ENCODE data around the gene FAM217B.

Gene FAM217B

DNA sequence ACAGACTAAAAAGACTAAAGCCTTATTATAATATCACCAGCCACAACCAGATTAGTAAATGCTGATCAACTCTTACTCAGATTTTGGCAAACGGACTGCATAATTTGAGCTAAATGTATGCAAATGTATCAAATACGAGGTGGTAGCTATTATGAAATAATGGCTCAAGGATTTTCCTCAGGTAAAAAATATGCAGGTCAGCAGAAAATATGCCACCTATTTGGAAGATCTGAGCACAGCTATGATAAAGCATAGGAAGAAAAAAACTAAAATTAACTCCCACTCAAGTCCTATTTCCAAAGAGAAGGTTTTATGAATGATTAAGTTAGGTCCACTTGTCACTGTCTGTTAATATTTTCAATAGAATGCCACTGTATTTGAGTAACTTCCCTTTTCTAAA lies 29.1 kb upstream of the FAM217B start:
- no peak overlapping the region for H3K4me3 ChIP-seq (ENCODE audit: low read depth, low read length)
- no peak for DNase-seq (ENCODE audit: low read depth)
- TF ChIP-seq, protein P1, sequence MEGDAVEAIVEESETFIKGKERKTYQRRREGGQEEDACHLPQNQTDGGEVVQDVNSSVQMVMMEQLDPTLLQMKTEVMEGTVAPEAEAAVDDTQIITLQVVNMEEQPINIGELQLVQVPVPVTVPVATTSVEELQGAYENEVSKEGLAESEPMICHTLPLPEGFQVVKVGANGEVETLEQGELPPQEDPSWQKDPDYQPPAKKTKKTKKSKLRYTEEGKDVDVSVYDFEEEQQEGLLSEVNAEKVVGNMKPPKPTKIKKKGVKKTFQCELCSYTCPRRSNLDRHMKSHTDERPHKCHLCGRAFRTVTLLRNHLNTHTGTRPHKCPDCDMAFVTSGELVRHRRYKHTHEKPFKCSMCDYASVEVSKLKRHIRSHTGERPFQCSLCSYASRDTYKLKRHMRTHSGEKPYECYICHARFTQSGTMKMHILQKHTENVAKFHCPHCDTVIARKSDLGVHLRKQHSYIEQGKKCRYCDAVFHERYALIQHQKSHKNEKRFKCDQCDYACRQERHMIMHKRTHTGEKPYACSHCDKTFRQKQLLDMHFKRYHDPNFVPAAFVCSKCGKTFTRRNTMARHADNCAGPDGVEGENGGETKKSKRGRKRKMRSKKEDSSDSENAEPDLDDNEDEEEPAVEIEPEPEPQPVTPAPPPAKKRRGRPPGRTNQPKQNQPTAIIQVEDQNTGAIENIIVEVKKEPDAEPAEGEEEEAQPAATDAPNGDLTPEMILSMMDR (IDR thresholded peaks at IDR 0.05; ENCODE audit: control insufficient read depth, extremely low read depth, insufficient read depth) = no peak

DNA sequence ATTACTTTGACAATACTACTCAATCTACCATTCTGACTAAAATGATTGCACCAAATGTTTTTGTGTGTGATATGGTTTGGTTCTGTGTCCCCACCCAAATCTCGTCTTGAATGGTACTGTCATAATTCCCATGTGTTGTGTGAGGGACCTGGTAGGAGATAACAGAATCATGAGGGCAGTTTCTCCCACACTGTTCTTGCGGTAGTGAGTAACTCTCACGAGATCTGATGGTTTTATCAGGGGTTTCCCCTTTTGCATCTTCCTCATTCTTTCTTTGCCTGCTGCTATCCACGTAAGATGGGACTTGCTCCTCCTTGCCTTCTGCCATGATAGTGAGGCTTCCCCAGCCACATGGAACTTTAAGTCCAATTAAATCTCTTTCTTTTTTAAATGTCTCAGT lies 27.6 kb upstream of the FAM217B start:
- TF ChIP-seq, protein P1 (IDR thresholded peaks at IDR 0.05; ENCODE audit: control insufficient read depth, extremely low read depth, insufficient read depth) = no peak
- no peak overlapping the region for H3K4me3 ChIP-seq (ENCODE audit: low read depth, low read length)
- DNase-seq (ENCODE audit: low read depth) = no peak

DNA sequence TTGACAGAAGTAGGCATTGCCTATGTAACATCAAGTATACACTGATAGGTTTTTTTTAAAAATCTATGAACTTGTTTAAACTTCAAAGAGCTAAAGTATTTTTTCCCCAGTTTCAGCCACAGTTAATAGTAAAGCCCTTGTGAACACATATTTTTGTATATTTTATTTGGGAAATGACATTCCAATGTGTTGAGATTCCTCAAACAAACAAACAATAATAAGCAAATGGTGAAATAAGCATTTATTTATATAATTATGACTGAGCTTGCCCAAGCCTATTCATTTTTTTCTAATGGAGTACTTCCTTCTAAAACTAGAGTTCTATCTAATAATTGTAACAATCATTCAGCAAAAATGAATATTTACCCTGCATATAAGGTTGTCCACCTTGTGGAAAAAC lies 19.2 kb upstream of the FAM217B start:
- DNase-seq (ENCODE audit: low read depth) = no peak
- no peak overlapping the region for H3K4me3 ChIP-seq (ENCODE audit: low read depth, low read length)
- TF ChIP-seq, protein P1 (IDR thresholded peaks at IDR 0.05; ENCODE audit: control insufficient read depth, extremely low read depth, insufficient read depth) = no peak

DNA sequence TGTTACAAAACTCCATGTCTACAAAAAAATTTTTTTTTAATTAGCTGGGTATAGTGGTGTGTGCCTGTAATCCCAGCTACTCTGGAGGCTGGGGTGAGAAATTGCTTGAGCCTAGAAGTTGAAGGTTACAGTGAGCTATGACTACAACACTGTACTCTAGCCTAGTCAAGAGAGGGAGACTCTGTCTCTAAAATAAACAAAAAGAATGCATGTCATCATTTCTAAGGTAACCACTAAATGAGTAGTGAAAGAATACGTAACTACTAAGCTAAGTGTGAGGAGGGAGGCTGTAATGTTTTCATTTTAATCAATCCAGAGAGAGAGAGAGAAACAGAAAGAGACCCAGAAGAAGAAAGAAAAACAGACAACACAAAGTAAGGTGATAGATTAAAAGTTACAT lies 16.7 kb upstream of the FAM217B start:
- TF ChIP-seq, protein P1 (IDR thresholded peaks at IDR 0.05; ENCODE audit: control insufficient read depth, extremely low read depth, insufficient read depth) = no peak
- H3K4me3 ChIP-seq (ENCODE audit: low read depth, low read length) = no peak overlapping the region
- no peak for DNase-seq (ENCODE audit: low read depth)

DNA sequence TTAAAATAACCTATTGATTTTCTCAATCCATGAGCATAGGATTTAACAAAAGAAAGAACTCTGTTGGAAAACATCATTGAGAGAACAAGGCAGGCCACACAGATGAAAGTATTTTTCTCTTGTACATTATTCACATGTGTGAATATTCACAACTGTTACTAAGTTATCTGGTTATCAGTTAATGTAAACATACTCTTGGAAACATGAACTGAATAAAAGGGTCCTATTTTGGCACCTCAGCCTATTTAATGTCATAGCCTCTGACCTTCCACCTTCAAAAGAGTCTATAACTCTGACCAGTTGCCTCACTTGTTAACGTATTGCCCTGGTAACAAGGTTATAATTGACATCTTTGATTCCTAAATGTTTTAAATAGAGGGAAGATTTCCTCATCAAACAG lies 14.8 kb upstream of the FAM217B start:
- TF ChIP-seq, protein P1 (IDR thresholded peaks at IDR 0.05; ENCODE audit: control insufficient read depth, extremely low read depth, insufficient read depth) = no peak
- peak overlapping the region; percentile 19; the same call in 1 of the 2 replicates for H3K4me3 ChIP-seq (ENCODE audit: low read depth, low read length)
- DNase-seq (ENCODE audit: low read depth) = no peak

DNA sequence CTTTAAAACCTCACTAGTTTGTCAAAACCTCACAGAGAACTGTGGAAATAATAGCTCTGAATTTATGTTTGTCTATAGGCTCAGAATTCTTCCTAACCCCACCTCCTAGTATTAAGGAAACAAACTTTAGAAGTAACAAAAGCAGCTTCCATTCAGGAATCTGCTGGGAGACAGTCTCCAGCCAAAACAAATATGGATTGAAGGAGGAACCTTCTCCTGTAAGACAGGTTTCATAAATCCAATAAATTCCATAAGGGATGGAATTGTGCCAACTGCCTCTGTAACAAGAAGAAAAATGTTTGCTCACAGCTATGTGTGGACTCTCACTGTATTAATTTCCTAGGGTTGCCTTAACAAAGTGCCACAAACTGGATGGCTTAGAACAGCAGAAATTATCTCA lies 14.3 kb upstream of the FAM217B start:
- 0 out of 2 replicates have a peak overlapping the region, but pooled peaks have one; percentile 27 for H3K4me3 ChIP-seq (ENCODE audit: low read depth, low read length)
- TF ChIP-seq, protein P1 (IDR thresholded peaks at IDR 0.05; ENCODE audit: control insufficient read depth, extremely low read depth, insufficient read depth) = no peak
- peak; percentile 99 for DNase-seq (ENCODE audit: low read depth)

DNA sequence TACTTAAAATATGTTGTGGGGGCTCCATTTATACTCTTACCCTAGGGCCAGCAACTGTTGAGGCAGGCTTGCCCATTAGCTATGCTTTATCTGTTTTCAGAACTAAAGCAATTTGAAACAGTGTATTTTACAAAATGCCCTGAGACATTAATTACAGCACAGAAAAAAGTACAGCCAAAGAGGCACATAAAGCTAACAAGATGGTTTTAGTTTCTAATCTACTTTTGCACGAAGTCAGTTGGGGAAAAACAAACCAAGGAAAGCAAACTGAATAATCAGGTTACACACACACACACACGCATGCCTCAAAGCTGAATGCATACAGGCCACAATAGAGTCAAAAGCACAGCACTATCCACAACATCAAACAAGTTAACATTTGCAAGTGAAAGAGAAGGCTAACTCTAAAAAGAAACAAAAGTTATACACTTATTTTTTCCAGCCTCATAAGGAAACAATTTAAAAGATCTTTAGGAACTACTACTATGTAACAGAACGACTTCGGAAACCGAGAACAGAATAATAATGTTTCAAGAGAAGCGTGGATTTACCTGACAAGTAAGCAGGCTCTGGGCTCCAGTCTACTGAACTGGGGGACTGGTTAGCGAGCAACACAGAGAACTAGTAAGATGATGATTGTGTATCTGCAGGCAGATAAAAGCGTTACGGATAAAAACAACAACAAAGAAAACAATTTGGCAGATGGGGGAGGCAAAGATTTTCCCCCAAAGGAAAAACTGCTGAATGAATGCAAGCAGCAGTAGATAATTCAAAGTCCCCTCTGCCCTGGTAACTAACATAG lies 8.5 kb upstream of the FAM217B start:
- TF ChIP-seq, protein P1 (IDR thresholded peaks at IDR 0.05; ENCODE audit: control insufficient read depth, extremely low read depth, insufficient read depth) = no peak
- H3K4me3 ChIP-seq (ENCODE audit: low read depth, low read length) = no peak overlapping the region
- DNase-seq (ENCODE audit: low read depth) = no peak
